ENCODE results near the gene RPIA. TPM values are rescaled to one million over a fixed set of nuclear protein-coding genes. Genes with fewer than 3 reads are reported as not detected.
A peak's percentile ranks its signal among the peaks of the same experiment; 100 is the strongest.
"Not testable (repeated sequence)": the region's sequence is repeated elsewhere in the genome, so short reads cannot be mapped to it uniquely, and the experiment has no call there.

The RPIA gene
- 3.8 and 4.9 TPM in 2 replicates for total RNA-seq (2014; rRNA removed; shearing (Covaris generic))

GRCh38 chr2:88691339-88692183 lies at the start of gene RPIA:
Gene RPIA (plus strand): TSS chr2:88691673. CDS start chr2:88691699, 26 bp downstream.
- peak; percentile 96 to 99 for DNase-seq (ENCODE audit: low read depth in 1 of 2, low spot score in 2 of 2)
- H3K4me1 ChIP-seq (replicated peaks) = peaks cover 6% of the 10 kb centered on the region
- H3K4me3 ChIP-seq = peak within 1 kb of the TSS; percentile 61
- no peaks in the 10 kb centered on the region for H3K9me3 ChIP-seq (replicated peaks)
- no peaks in the 10 kb centered on the region for H3K27me3 ChIP-seq (replicated peaks)
- H3K27ac ChIP-seq = 0 out of 2 replicates have a peak within 1 kb of the TSS, but pooled peaks have one; percentile 4
- H3K36me3 ChIP-seq = no peaks in the 10 kb centered on the region

GRCh38 chr2:88642278-88642677 lies 49.2 kb upstream of the RPIA start:
- no peak for DNase-seq (ENCODE audit: low read depth in 1 of 2, low spot score in 2 of 2)
- H3K4me1 ChIP-seq (replicated peaks) = no peaks in the 10 kb centered on the region; the same call in 1 of the 2 replicates
- H3K27me3 ChIP-seq (replicated peaks) = no peaks in the 10 kb centered on the region; the same call in 1 of the 2 replicates
- no peak overlapping the region for H3K4me3 ChIP-seq
- H3K27ac ChIP-seq = no peak overlapping the region
- H3K36me3 ChIP-seq = no peaks in the 10 kb centered on the region
- no peaks in the 10 kb centered on the region for H3K9me3 ChIP-seq (replicated peaks)

DNA sequence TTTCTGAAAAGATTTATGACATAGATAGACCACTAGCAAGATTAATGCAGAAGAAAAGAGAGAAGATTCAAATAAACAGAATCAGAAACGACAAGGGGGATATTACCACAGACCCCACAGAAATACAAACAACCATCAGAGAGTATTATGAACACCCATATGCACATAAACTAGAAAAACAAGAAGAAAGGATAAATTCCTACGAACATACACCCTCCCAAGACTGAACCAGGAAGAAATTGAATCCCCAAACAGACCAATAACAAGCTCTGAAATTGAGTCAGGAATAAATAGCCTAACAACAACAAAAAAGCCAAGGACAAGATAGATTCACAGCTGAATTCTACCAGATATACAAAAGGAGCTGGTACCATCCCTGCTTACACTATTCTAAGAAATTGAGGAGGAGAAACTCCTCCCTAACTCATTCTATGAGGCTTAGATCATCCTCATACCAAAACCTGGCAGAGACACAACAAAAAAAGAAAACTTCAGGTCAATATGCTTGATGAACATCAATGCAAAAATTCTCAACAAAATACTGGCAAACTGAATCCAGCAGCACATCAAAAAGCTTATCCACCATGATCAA lies 46.1 kb upstream of the RPIA start:
- H3K36me3 ChIP-seq; H3K4me1 ChIP-seq (replicated peaks); H3K27ac ChIP-seq; H3K9me3 ChIP-seq (replicated peaks); H3K27me3 ChIP-seq (replicated peaks); H3K4me3 ChIP-seq; DNase-seq (ENCODE audit: low read depth in 1 of 2, low spot score in 2 of 2): not testable (repeated sequence)

DNA sequence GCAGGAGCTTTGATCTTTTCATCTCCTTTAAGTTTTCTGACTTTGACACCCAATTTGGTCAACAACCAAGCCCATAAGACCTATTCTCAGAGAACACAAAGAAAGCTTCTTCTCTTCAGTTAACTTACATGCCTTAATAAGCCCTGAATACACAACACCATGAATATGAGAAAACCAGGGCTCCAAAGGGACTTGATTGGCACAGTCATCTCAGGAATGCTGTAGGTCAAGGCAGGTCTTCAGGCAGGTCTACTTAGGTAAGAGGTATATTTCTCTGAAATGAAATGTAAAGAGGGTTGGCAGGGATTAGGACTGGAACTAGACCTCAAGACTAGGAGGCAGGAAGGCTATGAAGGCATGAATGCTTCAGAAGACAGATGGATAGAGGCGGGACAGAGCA lies 39.8 kb upstream of the RPIA start:
- Histone ChIP-seq H3K4me3 (no peak overlapping the region), H3K36me3 (no peaks in the 10 kb centered on the region), H3K9me3 (replicated peaks) (no peaks in the 10 kb centered on the region), H3K4me1 (replicated peaks) (peaks cover 19% of the 10 kb centered on the region), H3K27ac (no peak overlapping the region), H3K27me3 (replicated peaks) (no peaks in the 10 kb centered on the region)
- no peak for DNase-seq (ENCODE audit: low read depth in 1 of 2, low spot score in 2 of 2)

- Histone ChIP-seq H3K9me3 (replicated peaks) (no peaks in the 10 kb centered on the region), H3K27me3 (replicated peaks) (no peaks in the 10 kb centered on the region), H3K36me3 (no peaks in the 10 kb centered on the region), H3K4me3 (no peak overlapping the region), H3K27ac (peak overlapping the region; percentile 23; the same call in 1 of the 2 replicates), H3K4me1 (replicated peaks) (peaks cover 46% of the 10 kb centered on the region)
- DNase-seq (ENCODE audit: low read depth in 1 of 2, low spot score in 2 of 2) = no peak
Observed at GRCh38 chr2:88654714-88655113, 36.8 kb upstream of the RPIA start.

GRCh38 chr2:88656690-88657089 lies 34.8 kb upstream of the RPIA start:
- H3K9me3 ChIP-seq (replicated peaks) = no peaks in the 10 kb centered on the region
- H3K27ac ChIP-seq = peak overlapping the region; percentile 34
- H3K4me1 ChIP-seq (replicated peaks) = peaks cover 47% of the 10 kb centered on the region
- no peaks in the 10 kb centered on the region for H3K36me3 ChIP-seq
- H3K4me3 ChIP-seq = no peak overlapping the region
- no peaks in the 10 kb centered on the region for H3K27me3 ChIP-seq (replicated peaks)
- no peak for DNase-seq (ENCODE audit: low read depth in 1 of 2, low spot score in 2 of 2)

GRCh38 chr2:88657131-88657530 lies 34.3 kb upstream of the RPIA start:
- no peak for DNase-seq (ENCODE audit: low read depth in 1 of 2, low spot score in 2 of 2)
- H3K9me3 ChIP-seq (replicated peaks) = no peaks in the 10 kb centered on the region
- H3K4me1 ChIP-seq (replicated peaks) = peaks cover 47% of the 10 kb centered on the region
- H3K27ac ChIP-seq = peak overlapping the region; percentile 34
- no peaks in the 10 kb centered on the region for H3K36me3 ChIP-seq
- H3K27me3 ChIP-seq (replicated peaks) = no peaks in the 10 kb centered on the region
- H3K4me3 ChIP-seq = no peak overlapping the region

- no peak overlapping the region for H3K4me3 ChIP-seq
- no peak for DNase-seq (ENCODE audit: low read depth in 1 of 2, low spot score in 2 of 2)
Observed at GRCh38 chr2:88658326-88658725, 33.1 kb upstream of the RPIA start.

DNA sequence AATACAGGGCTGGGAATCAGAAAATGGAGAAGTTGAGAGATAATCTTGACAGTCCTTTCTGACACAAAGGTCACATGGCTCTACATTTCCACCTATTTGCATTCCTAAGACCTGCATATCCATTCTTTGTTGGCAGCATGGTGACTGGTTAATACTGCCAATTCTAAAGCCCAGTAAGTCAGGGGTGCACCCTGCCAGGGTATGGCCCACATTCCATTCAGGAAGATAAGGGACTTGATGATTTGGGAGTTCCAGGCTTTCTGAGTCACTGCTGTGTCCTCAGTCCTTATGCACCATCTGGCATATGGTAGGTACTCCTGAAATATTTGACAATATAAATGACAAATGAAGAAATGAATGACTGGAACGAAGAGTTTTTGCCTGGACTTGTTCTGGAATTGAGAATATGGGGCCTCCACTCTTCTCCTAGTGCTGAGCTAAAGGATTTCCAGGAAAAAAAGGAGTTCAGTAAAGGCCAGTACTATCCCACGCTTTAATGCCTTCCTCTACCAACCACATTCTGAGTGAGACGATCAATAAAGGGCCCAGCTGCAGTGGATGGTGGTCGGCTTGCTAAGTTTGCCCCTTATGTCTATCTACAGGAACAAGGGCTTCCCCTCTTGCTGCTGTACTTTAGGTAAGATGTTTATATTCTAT lies 32.5 kb upstream of the RPIA start:
- Histone ChIP-seq H3K36me3 (no peaks in the 10 kb centered on the region), H3K4me3 (no peak overlapping the region), H3K4me1 (replicated peaks) (peaks cover 47% of the 10 kb centered on the region), H3K9me3 (replicated peaks) (no peaks in the 10 kb centered on the region), H3K27me3 (replicated peaks) (no peaks in the 10 kb centered on the region), H3K27ac (peak overlapping the region; percentile 34)
- no peak for DNase-seq (ENCODE audit: low read depth in 1 of 2, low spot score in 2 of 2)

More at GRCh38 chr2:88658326-88658725, 33.1 kb upstream of the RPIA start:
- H3K27me3 ChIP-seq (replicated peaks) = no peaks in the 10 kb centered on the region
- H3K9me3 ChIP-seq (replicated peaks) = no peaks in the 10 kb centered on the region
- peak overlapping the region; percentile 34 for H3K27ac ChIP-seq
- H3K36me3 ChIP-seq = no peaks in the 10 kb centered on the region
- H3K4me1 ChIP-seq (replicated peaks) = peaks cover 47% of the 10 kb centered on the region

GRCh38 chr2:88659538-88659915 lies 31.9 kb upstream of the RPIA start:
- Histone ChIP-seq H3K27ac (peak overlapping the region; percentile 34), H3K36me3 (no peaks in the 10 kb centered on the region), H3K9me3 (replicated peaks) (no peaks in the 10 kb centered on the region), H3K4me3 (no peak overlapping the region), H3K27me3 (replicated peaks) (no peaks in the 10 kb centered on the region), H3K4me1 (replicated peaks) (peaks cover 43% of the 10 kb centered on the region)
- peak in 1 of 2 experiments; percentile 42 for DNase-seq (ENCODE audit: low read depth in 1 of 2, low spot score in 2 of 2)

GRCh38 chr2:88660622-88661021 lies 30.9 kb upstream of the RPIA start:
- DNase-seq (ENCODE audit: low read depth in 1 of 2, low spot score in 2 of 2) = no peak
- no peaks in the 10 kb centered on the region for H3K36me3 ChIP-seq
- H3K4me1 ChIP-seq (replicated peaks) = peaks cover 35% of the 10 kb centered on the region
- no peaks in the 10 kb centered on the region for H3K27me3 ChIP-seq (replicated peaks)
- no peak overlapping the region for H3K4me3 ChIP-seq
- H3K9me3 ChIP-seq (replicated peaks) = no peaks in the 10 kb centered on the region
- H3K27ac ChIP-seq = no peak overlapping the region

GRCh38 chr2:88666576-88666975 lies 24.9 kb upstream of the RPIA start:
- Histone ChIP-seq H3K27me3 (replicated peaks) (no peaks in the 10 kb centered on the region), H3K9me3 (replicated peaks) (no peaks in the 10 kb centered on the region), H3K27ac (no peak overlapping the region)

GRCh38 chr2:88667219-88667618 lies 24.3 kb upstream of the RPIA start:
- DNase-seq (ENCODE audit: low read depth in 1 of 2, low spot score in 2 of 2) = no peak
- Histone ChIP-seq H3K4me1 (replicated peaks) (no peaks in the 10 kb centered on the region), H3K36me3 (no peaks in the 10 kb centered on the region), H3K4me3 (no peak overlapping the region), H3K27me3 (replicated peaks) (no peaks in the 10 kb centered on the region), H3K27ac (no peak overlapping the region), H3K9me3 (replicated peaks) (no peaks in the 10 kb centered on the region)

More at GRCh38 chr2:88666576-88666975, 24.9 kb upstream of the RPIA start:
- DNase-seq (ENCODE audit: low read depth in 1 of 2, low spot score in 2 of 2) = no peak
- no peaks in the 10 kb centered on the region for H3K36me3 ChIP-seq
- no peak overlapping the region for H3K4me3 ChIP-seq
- H3K4me1 ChIP-seq (replicated peaks) = no peaks in the 10 kb centered on the region

DNA sequence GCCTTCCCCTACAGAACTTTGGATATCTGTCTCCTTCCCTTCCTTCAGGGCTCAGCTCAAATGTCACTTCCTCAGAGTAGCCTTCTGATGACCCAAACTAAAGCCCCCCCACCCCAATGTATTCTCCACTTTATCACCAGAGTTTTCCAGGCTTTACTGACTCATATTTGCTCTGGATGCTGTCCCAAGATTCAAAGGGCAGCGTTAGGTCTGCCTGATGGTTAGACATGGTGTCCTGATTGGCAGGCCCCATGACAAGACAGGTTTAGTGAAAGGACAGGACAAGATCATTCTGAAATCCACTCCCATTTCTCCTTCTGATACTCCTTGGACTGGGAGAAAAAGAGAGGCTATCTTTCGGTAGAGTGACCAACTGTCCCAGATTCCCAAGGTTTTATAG lies 22.6 kb upstream of the RPIA start:
- no peaks in the 10 kb centered on the region for H3K36me3 ChIP-seq
- no peaks in the 10 kb centered on the region for H3K9me3 ChIP-seq (replicated peaks)
- no peak for DNase-seq (ENCODE audit: low read depth in 1 of 2, low spot score in 2 of 2)
- no peak overlapping the region for H3K4me3 ChIP-seq
- no peaks in the 10 kb centered on the region for H3K4me1 ChIP-seq (replicated peaks)
- H3K27me3 ChIP-seq (replicated peaks) = no peaks in the 10 kb centered on the region
- no peak overlapping the region for H3K27ac ChIP-seq
